ENCODE results near the gene C6orf58.
A peak's percentile ranks its signal among the peaks of the same experiment; 100 is the strongest.

Gene C6orf58

GRCh38 chr6:127566651-127567050, 10.3 kb upstream of the C6orf58 start:
- TF ChIP-seq CTCF (conservative IDR thresholded peaks at IDR 0.05; ENCODE audit: control insufficient read depth, insufficient read depth, low read depth, low read length): no peak
- DNase-seq (ENCODE audit: low read depth): no peak
- H3K4me3 ChIP-seq (ENCODE audit: control insufficient read depth, low read depth, low read length): no peak overlapping the region

- TF ChIP-seq CTCF (conservative IDR thresholded peaks at IDR 0.05; ENCODE audit: control insufficient read depth, insufficient read depth, low read depth, low read length): no peak
- H3K4me3 ChIP-seq (ENCODE audit: control insufficient read depth, low read depth, low read length): no peak overlapping the region
- DNase-seq (ENCODE audit: low read depth): no peak
Observed at GRCh38 chr6:127567476-127567875, 9.5 kb upstream of the C6orf58 start.

- no peak for TF ChIP-seq CTCF (conservative IDR thresholded peaks at IDR 0.05; ENCODE audit: control insufficient read depth, insufficient read depth, low read depth, low read length)
- no peak overlapping the region for H3K4me3 ChIP-seq (ENCODE audit: control insufficient read depth, low read depth, low read length)
- no peak for DNase-seq (ENCODE audit: low read depth)
Observed at GRCh38 chr6:127570739-127571389, 6.1 kb upstream of the C6orf58 start.

- no peak for DNase-seq (ENCODE audit: low read depth)
- no peak overlapping the region for H3K4me3 ChIP-seq (ENCODE audit: control insufficient read depth, low read depth, low read length)
- no peak for TF ChIP-seq CTCF (conservative IDR thresholded peaks at IDR 0.05; ENCODE audit: control insufficient read depth, insufficient read depth, low read depth, low read length)
Observed at GRCh38 chr6:127578900-127579299, 1.9 kb downstream of the C6orf58 start.

GRCh38 chr6:127581576-127581975, 4.6 kb downstream of the C6orf58 start:
- no peak overlapping the region for H3K4me3 ChIP-seq (ENCODE audit: control insufficient read depth, low read depth, low read length)
- TF ChIP-seq CTCF (conservative IDR thresholded peaks at IDR 0.05; ENCODE audit: control insufficient read depth, insufficient read depth, low read depth, low read length): no peak
- DNase-seq (ENCODE audit: low read depth): no peak

GRCh38 chr6:127582777-127583462, 5.9 kb downstream of the C6orf58 start:
- no peak overlapping the region for H3K4me3 ChIP-seq (ENCODE audit: control insufficient read depth, low read depth, low read length)
- DNase-seq (ENCODE audit: low read depth): peak; percentile 91
- TF ChIP-seq CTCF (conservative IDR thresholded peaks at IDR 0.05; ENCODE audit: control insufficient read depth, insufficient read depth, low read depth, low read length): no peak

Measured in fibroblast of mammary gland (primary cell).